ENCODE measurements around the gene HYAL2. TPM values are rescaled to one million over a fixed set of nuclear protein-coding genes. Genes with fewer than 3 reads are reported as not detected.

The HYAL2 gene
- polyA plus RNA-seq, 1 donor from 2014 or later = 116 TPM

- Histone ChIP-seq H4K20me1 (ENCODE audit: insufficient read depth) (no peaks in the 10 kb centered on the region), H3K79me2 (replicated peaks; ENCODE audit: insufficient read depth, low read length) (no peaks in the 10 kb centered on the region), H3K4me3 (ENCODE audit: low read length) (no peak overlapping the region), H3K9ac (ENCODE audit: low read length) (no peak overlapping the region), H3K9me3 (ENCODE audit: low read length) (no peaks in the 10 kb centered on the region), H3K4me2 (ENCODE audit: low read length) (no peak overlapping the region), H3K36me3 (ENCODE audit: insufficient read depth, low read length) (peaks cover 7% of the 10 kb centered on the region), H3F3A (ENCODE audit: insufficient read depth, low read length, poor library complexity, severe bottlenecking) (no peaks in the 10 kb centered on the region), H3K27ac (ENCODE audit: low read length) (no peak overlapping the region), H3K9me2 (ENCODE audit: insufficient read depth, low read length) (no peaks in the 10 kb centered on the region), H2AFZ (ENCODE audit: low read depth, low read length) (no peak overlapping the region), H3K27me3 (ENCODE audit: insufficient read depth, low read depth, low read length) (no peaks in the 10 kb centered on the region)
- peak; percentile 83 for TF ChIP-seq CTCF (IDR thresholded peaks at IDR 0.05; ENCODE audit: poor library complexity, severe bottlenecking)
- no peak for TF ChIP-seq EP300 (conservative IDR thresholded peaks at IDR 0.05; ENCODE audit: poor library complexity, severe bottlenecking)
- TF ChIP-seq SMC3 (conservative IDR thresholded peaks at IDR 0.05; ENCODE audit: poor library complexity) = peak; percentile 89
- peak; percentile 89 for TF ChIP-seq RAD21 (conservative IDR thresholded peaks at IDR 0.05)
These were observed 48.0 kb upstream of the HYAL2 start for GRCh38 chr3:50370594-50370993.

GRCh38 chr3:50369012-50369670 is 46.6 kb upstream of the HYAL2 start:
- H2AFZ ChIP-seq (ENCODE audit: low read depth, low read length) = no peak overlapping the region
- H3K27ac ChIP-seq (ENCODE audit: low read length) = no peak overlapping the region
- no peaks in the 10 kb centered on the region for H3K27me3 ChIP-seq (ENCODE audit: insufficient read depth, low read depth, low read length)
- no peak overlapping the region for H3K4me3 ChIP-seq (ENCODE audit: low read length)
- no peaks in the 10 kb centered on the region for H3F3A ChIP-seq (ENCODE audit: insufficient read depth, low read length, poor library complexity, severe bottlenecking)
- H3K9me2 ChIP-seq (ENCODE audit: insufficient read depth, low read length) = no peaks in the 10 kb centered on the region
- no peak overlapping the region for H3K4me2 ChIP-seq (ENCODE audit: low read length)
- H3K9ac ChIP-seq (ENCODE audit: low read length) = no peak overlapping the region
- H4K20me1 ChIP-seq (ENCODE audit: insufficient read depth) = no peaks in the 10 kb centered on the region
- peaks cover 7% of the 10 kb centered on the region for H3K36me3 ChIP-seq (ENCODE audit: insufficient read depth, low read length)
- H3K9me3 ChIP-seq (ENCODE audit: low read length) = no peaks in the 10 kb centered on the region
- no peaks in the 10 kb centered on the region for H3K79me2 ChIP-seq (replicated peaks; ENCODE audit: insufficient read depth, low read length)
- TF ChIP-seq RAD21 (conservative IDR thresholded peaks at IDR 0.05) = no peak
- no peak for TF ChIP-seq POLR2AphosphoS5 (IDR thresholded peaks at IDR 0.05)
- TF ChIP-seq EP300 (conservative IDR thresholded peaks at IDR 0.05; ENCODE audit: poor library complexity, severe bottlenecking) = no peak
- TF ChIP-seq MXI1 (conservative IDR thresholded peaks at IDR 0.05; ENCODE audit: poor library complexity, severe bottlenecking) = no peak

GRCh38 chr3:50365842-50366220 is 43.3 kb upstream of the HYAL2 start:
- Histone ChIP-seq H3K27ac (ENCODE audit: low read length) (no peak overlapping the region), H4K20me1 (ENCODE audit: insufficient read depth) (no peaks in the 10 kb centered on the region), H3K79me2 (replicated peaks; ENCODE audit: insufficient read depth, low read length) (no peaks in the 10 kb centered on the region), H3K36me3 (ENCODE audit: insufficient read depth, low read length) (peaks cover 7% of the 10 kb centered on the region), H3F3A (ENCODE audit: insufficient read depth, low read length, poor library complexity, severe bottlenecking) (no peaks in the 10 kb centered on the region), H3K4me3 (ENCODE audit: low read length) (no peak overlapping the region), H3K9me2 (ENCODE audit: insufficient read depth, low read length) (no peaks in the 10 kb centered on the region), H3K9ac (ENCODE audit: low read length) (no peak overlapping the region), H3K9me3 (ENCODE audit: low read length) (no peaks in the 10 kb centered on the region), H2AFZ (ENCODE audit: low read depth, low read length) (no peak overlapping the region), H3K27me3 (ENCODE audit: insufficient read depth, low read depth, low read length) (no peaks in the 10 kb centered on the region), H3K4me2 (ENCODE audit: low read length) (no peak overlapping the region)
- no peak for TF ChIP-seq POLR2AphosphoS5 (IDR thresholded peaks at IDR 0.05)
- no peak for TF ChIP-seq CTCF (IDR thresholded peaks at IDR 0.05; ENCODE audit: poor library complexity, severe bottlenecking)
- no peak for TF ChIP-seq TAF1 (IDR thresholded peaks at IDR 0.05; ENCODE audit: low read depth)
- TF ChIP-seq EP300 (conservative IDR thresholded peaks at IDR 0.05; ENCODE audit: poor library complexity, severe bottlenecking) = no peak
- no peak for TF ChIP-seq SMC3 (conservative IDR thresholded peaks at IDR 0.05; ENCODE audit: poor library complexity)
- TF ChIP-seq EZH2 (IDR thresholded peaks at IDR 0.05; ENCODE audit: borderline replicate concordance, insufficient read depth, low read length, poor library complexity, severe bottlenecking) = no peak
- TF ChIP-seq MXI1 (conservative IDR thresholded peaks at IDR 0.05; ENCODE audit: poor library complexity, severe bottlenecking) = no peak
- TF ChIP-seq RAD21 (conservative IDR thresholded peaks at IDR 0.05) = no peak
- no peak for TF ChIP-seq REST (IDR thresholded peaks at IDR 0.05; ENCODE audit: borderline replicate concordance)

All from neural cell (in vitro differentiated cells).